HepG2 (cell line): Measurements from ENCODE around the gene NGDN. TPM values are rescaled to one million over a fixed set of nuclear protein-coding genes. Genes with fewer than 3 reads are reported as not detected.
A peak's percentile ranks its signal among the peaks of the same experiment; 100 is the strongest.

Experiments used
- CBX2 ChIP-seq, 2 experiments: fragments of 200-600 bp in 1 of 2; sonication (generic); formaldehyde crosslinking in 1 of 2; IDR thresholded peaks; 2 replicates each; pipeline versions ENCODE4 v1.7.0 to v1.8.1; 2018 to 2022; ENCODE audit warnings: low read depth in 2 of 2, low read length in 1 of 2, mild to moderate bottlenecking in 1 of 2, missing genetic modification reagents in 1 of 2
- CBX5 ChIP-seq: sonication (generic); formaldehyde crosslinking; IDR thresholded peaks from 2 replicates; pipeline ENCODE4 v1.4.0; 2020; ENCODE audit warnings: missing genetic modification reagents, borderline replicate concordance
- ETV5 ChIP-seq: IDR thresholded peaks from 2 replicates; pipeline ENCODE4 v1.6.1; 2018; ENCODE audit warnings: missing biosample characterization, missing genetic modification reagents, inconsistent platforms, borderline replicate concordance
- NFIC ChIP-seq: IDR thresholded peaks from 2 replicates; pipeline ENCODE4 v1.6.1; 2012; ENCODE audit warnings: mild to moderate bottlenecking, low read length, inconsistent platforms
- PAF1 ChIP-seq: IDR thresholded peaks from 2 replicates; pipeline ENCODE4 v1.6.1; 2016; ENCODE audit warnings: missing genetic modification reagents, missing compliant biosample characterization
- PHF5A ChIP-seq: IDR thresholded peaks from one replicate; pipeline ENCODE4 v1.6.1; 2018; ENCODE audit warnings: low read depth, missing genetic modification reagents; ENCODE audit not compliant: unreplicated experiment
- POLR2A ChIP-seq, 2 experiments: IDR thresholded peaks; 2 replicates each; pipeline ENCODE4 v1.6.1; 2011; ENCODE audit warnings: low read depth in 2 of 2, low read length in 2 of 2, mild to moderate bottlenecking in 1 of 2, moderate library complexity in 1 of 2; ENCODE audit not compliant: insufficient read depth in 1 of 2
- PTBP1 ChIP-seq: fragments of 200-400 bp; formaldehyde crosslinking; IDR thresholded peaks from 2 replicates; pipeline ENCODE4 v1.6.1; 2018; ENCODE audit warnings: low read length, low read depth; ENCODE audit not compliant: poor library complexity, severe bottlenecking
- SAP130 ChIP-seq: IDR thresholded peaks from 2 replicates; pipeline ENCODE4 v1.6.1; 2016; ENCODE audit warnings: low read depth
- SMAD3 ChIP-seq: sonication (generic); formaldehyde crosslinking; IDR thresholded peaks from 2 replicates; pipeline ENCODE4 v1.4.0; 2020; ENCODE audit warnings: missing genetic modification reagents
- TAF1 ChIP-seq: sonication (generic); formaldehyde crosslinking; IDR thresholded peaks from 2 replicates; pipeline ENCODE4 v1.4.0; 2020; ENCODE audit warnings: missing genetic modification reagents
- TGIF2 ChIP-seq: IDR thresholded peaks from 2 replicates; pipeline ENCODE4 v1.6.1; 2016; ENCODE audit warnings: control low read depth, missing compliant biosample characterization
- YEATS2 ChIP-seq: sonication (generic); formaldehyde crosslinking; IDR thresholded peaks from 2 replicates; pipeline ENCODE4 v1.4.0; 2020; ENCODE audit warnings: missing genetic modification reagents, borderline replicate concordance
- ZFP36L2 ChIP-seq: sonication (generic); formaldehyde crosslinking; IDR thresholded peaks from 2 replicates; pipeline ENCODE4 v1.4.0; 2020; ENCODE audit warnings: missing genetic modification reagents
- ZNF124 ChIP-seq: sonication (generic); formaldehyde crosslinking; IDR thresholded peaks from 2 replicates; pipeline ENCODE4 v1.4.0; 2020; ENCODE audit warnings: missing genetic modification reagents
- ZNF260 ChIP-seq: sonication (generic); formaldehyde crosslinking; IDR thresholded peaks from 2 replicates; pipeline ENCODE4 v1.4.0; 2020; ENCODE audit warnings: missing genetic modification reagents, low read depth, mild to moderate bottlenecking, borderline replicate concordance
- ZNF616 ChIP-seq: sonication (generic); formaldehyde crosslinking; IDR thresholded peaks from 2 replicates; pipeline ENCODE4 v1.5.0; 2020; ENCODE audit warnings: low read depth, mild to moderate bottlenecking, missing genetic modification reagents
- ZNF737 ChIP-seq: sonication (generic); formaldehyde crosslinking; IDR thresholded peaks from 2 replicates; pipeline ENCODE4 v1.5.0; 2020; ENCODE audit warnings: missing genetic modification reagents, mild to moderate bottlenecking, borderline replicate concordance
- ZNF761 ChIP-seq: sonication (generic); formaldehyde crosslinking; conservative IDR thresholded peaks from 2 replicates; pipeline ENCODE4 v1.4.0; 2020; ENCODE audit warnings: mild to moderate bottlenecking, missing genetic modification reagents
- polyA plus RNA-seq, 8 experiments: library from polyadenylated mRNA; depleted of rRNA in 3 of 8; stranded (reverse) in 7 of 8; unstranded in 1 of 8; fragments of >200 nt; fragmentation: Illumina TruSeq in 4 of 8; extraction: Trizol in 4 of 8; gene quantifications; 2 replicates each; pipeline versions ENCODE4 v1.2.1 to v1.2.3, GENCODE V29; 2011 to 2016; ENCODE audit warnings: low read depth in 4 of 8, missing spikeins in 1 of 8, mixed read lengths in 1 of 8; ENCODE audit not compliant: insufficient read depth in 1 of 8
- total RNA-seq, 5 experiments: library from RNA; depleted of rRNA; stranded (reverse); fragments of >200 nt; fragmentation: Illumina TruSeq; extraction: Trizol; gene quantifications; 2 replicates each; pipeline ENCODE4 v1.2.3, GENCODE V29; 2016; ENCODE audit warnings: low read depth in 1 of 5
- TF ChIP-seq, protein P1 (sequence below), 2 experiments: sonication (generic) in 1 of 2; formaldehyde crosslinking in 1 of 2; IDR thresholded peaks; 2 replicates each; pipeline versions ENCODE4 v1.6.1 to v1.9.0; 2014 to 2022; ENCODE audit warnings: antibody characterized with exemption in 1 of 2, borderline replicate concordance in 1 of 2, inconsistent platforms in 1 of 2, low read depth in 1 of 2, missing genetic modification reagents in 1 of 2
- TF ChIP-seq, protein P2 (sequence below): sonication (generic); formaldehyde crosslinking; IDR thresholded peaks from 2 replicates; pipeline ENCODE4 v1.4.0; 2020; ENCODE audit warnings: missing genetic modification reagents, mild to moderate bottlenecking, borderline replicate concordance

The NGDN gene
- total and polyA plus RNA-seq, 2 of the 13 experiments (the other 11 are each of a cell fraction or from before 2014, with no cell fraction given) = 154 to 216 TPM

DNA sequence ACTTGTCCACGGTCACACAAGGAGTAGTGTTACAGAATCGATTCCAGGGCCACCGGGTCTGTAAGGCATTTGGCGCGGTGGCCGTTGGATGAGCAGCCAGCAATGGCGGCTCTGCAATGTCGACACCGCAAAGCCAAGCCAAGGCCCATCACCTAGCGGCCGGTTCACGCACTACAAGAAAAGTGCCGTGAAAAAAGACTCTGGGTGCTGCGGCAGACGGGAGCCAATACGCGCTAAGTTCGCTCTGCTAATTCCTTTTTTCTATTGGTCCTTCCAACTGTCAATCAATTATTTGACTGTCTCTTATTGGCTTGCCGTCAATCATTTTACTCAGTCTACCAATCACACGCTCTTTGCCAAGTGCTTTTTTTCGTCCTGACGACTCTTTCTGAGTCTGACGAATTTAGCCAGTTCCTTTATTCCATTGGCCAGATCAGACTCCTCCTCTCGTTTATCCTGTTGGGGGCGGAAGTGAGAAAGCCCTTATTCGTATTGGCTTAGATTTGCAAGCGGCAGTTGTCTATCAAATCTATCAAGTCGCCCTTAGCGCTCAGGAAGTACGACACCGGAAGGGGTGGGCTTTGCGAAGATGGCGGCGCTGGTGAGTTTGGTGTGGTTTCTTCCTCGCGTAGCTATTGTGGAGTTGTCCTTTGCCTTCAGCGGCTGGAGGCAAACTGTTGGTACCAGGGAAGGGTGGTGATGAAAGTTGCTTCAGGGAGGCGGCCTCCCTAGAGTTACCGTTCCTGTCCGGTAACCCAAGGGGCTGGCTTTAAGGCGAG is at the start of gene NGDN (continued):
- TF ChIP-seq, protein P1, sequence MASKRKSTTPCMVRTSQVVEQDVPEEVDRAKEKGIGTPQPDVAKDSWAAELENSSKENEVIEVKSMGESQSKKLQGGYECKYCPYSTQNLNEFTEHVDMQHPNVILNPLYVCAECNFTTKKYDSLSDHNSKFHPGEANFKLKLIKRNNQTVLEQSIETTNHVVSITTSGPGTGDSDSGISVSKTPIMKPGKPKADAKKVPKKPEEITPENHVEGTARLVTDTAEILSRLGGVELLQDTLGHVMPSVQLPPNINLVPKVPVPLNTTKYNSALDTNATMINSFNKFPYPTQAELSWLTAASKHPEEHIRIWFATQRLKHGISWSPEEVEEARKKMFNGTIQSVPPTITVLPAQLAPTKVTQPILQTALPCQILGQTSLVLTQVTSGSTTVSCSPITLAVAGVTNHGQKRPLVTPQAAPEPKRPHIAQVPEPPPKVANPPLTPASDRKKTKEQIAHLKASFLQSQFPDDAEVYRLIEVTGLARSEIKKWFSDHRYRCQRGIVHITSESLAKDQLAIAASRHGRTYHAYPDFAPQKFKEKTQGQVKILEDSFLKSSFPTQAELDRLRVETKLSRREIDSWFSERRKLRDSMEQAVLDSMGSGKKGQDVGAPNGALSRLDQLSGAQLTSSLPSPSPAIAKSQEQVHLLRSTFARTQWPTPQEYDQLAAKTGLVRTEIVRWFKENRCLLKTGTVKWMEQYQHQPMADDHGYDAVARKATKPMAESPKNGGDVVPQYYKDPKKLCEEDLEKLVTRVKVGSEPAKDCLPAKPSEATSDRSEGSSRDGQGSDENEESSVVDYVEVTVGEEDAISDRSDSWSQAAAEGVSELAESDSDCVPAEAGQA (IDR thresholded peaks at IDR 0.05; ENCODE audit: low read depth) = peak; percentile 97
- TF ChIP-seq, protein P1 (CRISPR knock-in tag; IDR thresholded peaks at IDR 0.05; ENCODE audit: borderline replicate concordance) = peak; percentile 77; the same call in 1 of the 2 replicates
- TF ChIP-seq ZNF124 (CRISPR knock-in tag) = peak; percentile 92
- peak; percentile 95 for TF ChIP-seq CBX5 (CRISPR knock-in tag)
- TF ChIP-seq TGIF2 = peak; percentile 38; the same call in 1 of the 2 replicates
- TF ChIP-seq SAP130 (CRISPR knock-in tag) = peak; percentile 96
- peak; percentile 94 for TF ChIP-seq PTBP1
- TF ChIP-seq, protein P2, sequence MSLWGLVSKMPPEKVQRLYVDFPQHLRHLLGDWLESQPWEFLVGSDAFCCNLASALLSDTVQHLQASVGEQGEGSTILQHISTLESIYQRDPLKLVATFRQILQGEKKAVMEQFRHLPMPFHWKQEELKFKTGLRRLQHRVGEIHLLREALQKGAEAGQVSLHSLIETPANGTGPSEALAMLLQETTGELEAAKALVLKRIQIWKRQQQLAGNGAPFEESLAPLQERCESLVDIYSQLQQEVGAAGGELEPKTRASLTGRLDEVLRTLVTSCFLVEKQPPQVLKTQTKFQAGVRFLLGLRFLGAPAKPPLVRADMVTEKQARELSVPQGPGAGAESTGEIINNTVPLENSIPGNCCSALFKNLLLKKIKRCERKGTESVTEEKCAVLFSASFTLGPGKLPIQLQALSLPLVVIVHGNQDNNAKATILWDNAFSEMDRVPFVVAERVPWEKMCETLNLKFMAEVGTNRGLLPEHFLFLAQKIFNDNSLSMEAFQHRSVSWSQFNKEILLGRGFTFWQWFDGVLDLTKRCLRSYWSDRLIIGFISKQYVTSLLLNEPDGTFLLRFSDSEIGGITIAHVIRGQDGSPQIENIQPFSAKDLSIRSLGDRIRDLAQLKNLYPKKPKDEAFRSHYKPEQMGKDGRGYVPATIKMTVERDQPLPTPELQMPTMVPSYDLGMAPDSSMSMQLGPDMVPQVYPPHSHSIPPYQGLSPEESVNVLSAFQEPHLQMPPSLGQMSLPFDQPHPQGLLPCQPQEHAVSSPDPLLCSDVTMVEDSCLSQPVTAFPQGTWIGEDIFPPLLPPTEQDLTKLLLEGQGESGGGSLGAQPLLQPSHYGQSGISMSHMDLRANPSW (CRISPR knock-in tag) = peak; percentile 85; the same call in 1 of the 2 replicates
- peak; percentile 96 to 97 for TF ChIP-seq POLR2A (IDR thresholded peaks at IDR 0.05; ENCODE audit: insufficient read depth in 1 of 2, low read depth in 2 of 2, low read length in 2 of 2)
- no peak for TF ChIP-seq PAF1 (CRISPR knock-in tag)
- TF ChIP-seq ETV5 (CRISPR knock-in tag) = peak; percentile 82; the same call in 1 of the 2 replicates
- peak; percentile 29 for TF ChIP-seq PHF5A (CRISPR knock-in tag)
- TF ChIP-seq SMAD3 (CRISPR knock-in tag) = peak; percentile 98
- peak; percentile 99 for TF ChIP-seq ZNF737 (CRISPR knock-in tag)
- peak; percentile 73; the same call in 1 of the 2 replicates for TF ChIP-seq NFIC
- peak; percentile 79; the same call in 1 of the 2 replicates for TF ChIP-seq ZFP36L2
- TF ChIP-seq ZNF616 (CRISPR knock-in tag) = 0 out of 2 replicates have a peak, but pooled peaks have one; percentile 68
- TF ChIP-seq CBX2 (IDR thresholded peaks at IDR 0.05; ENCODE audit: low read depth, low read length) = no peak
- TF ChIP-seq CBX2 (CRISPR knock-in tag; IDR thresholded peaks at IDR 0.05; ENCODE audit: low read depth) = peak; percentile 85; the same call in 1 of the 2 replicates
- 0 out of 2 replicates have a peak, but pooled peaks have one; percentile 79 for TF ChIP-seq ZNF761 (CRISPR knock-in tag)
- TF ChIP-seq ZNF260 (CRISPR knock-in tag) = no peak
- TF ChIP-seq YEATS2 (CRISPR knock-in tag) = peak; percentile 99
- peak; percentile 96 for TF ChIP-seq TAF1 (CRISPR knock-in tag)
